HUES6 (cell line): ENCODE measurements around the gene CRKL.
A peak's percentile ranks its signal among the peaks of the same experiment; 100 is the strongest.

Source experiments
- H3K27ac ChIP-seq: 2 replicates; pipeline ENCODE4 v1.7.0; 2013; ENCODE audit warnings: low read depth, mild to moderate bottlenecking, low read length, inconsistent platforms
- H3K27me3 ChIP-seq: 2 replicates; pipeline ENCODE4 v1.6.1; 2013; ENCODE audit warnings: low read length; ENCODE audit not compliant: control insufficient read depth, insufficient read depth
- H3K36me3 ChIP-seq: 2 replicates; pipeline ENCODE4 v1.6.1; 2013; ENCODE audit warnings: low read length; ENCODE audit not compliant: control insufficient read depth, insufficient read depth
- H3K4me1 ChIP-seq: 2 replicates; pipeline ENCODE4 v1.6.1; 2013; ENCODE audit warnings: low read length; ENCODE audit not compliant: control insufficient read depth, insufficient read depth
- H3K4me3 ChIP-seq: 2 replicates; pipeline ENCODE4 v1.5.1; 2013; ENCODE audit warnings: low read depth, low read length
- H3K9ac ChIP-seq: one replicate; pipeline ENCODE4 v1.6.1; 2013; ENCODE audit warnings: mild to moderate bottlenecking, low read length
- H3K9me3 ChIP-seq: 2 replicates; pipeline ENCODE4 v1.6.1; 2013; ENCODE audit warnings: low read depth, low read length; ENCODE audit not compliant: control insufficient read depth, insufficient read depth

The CRKL gene, protein sequence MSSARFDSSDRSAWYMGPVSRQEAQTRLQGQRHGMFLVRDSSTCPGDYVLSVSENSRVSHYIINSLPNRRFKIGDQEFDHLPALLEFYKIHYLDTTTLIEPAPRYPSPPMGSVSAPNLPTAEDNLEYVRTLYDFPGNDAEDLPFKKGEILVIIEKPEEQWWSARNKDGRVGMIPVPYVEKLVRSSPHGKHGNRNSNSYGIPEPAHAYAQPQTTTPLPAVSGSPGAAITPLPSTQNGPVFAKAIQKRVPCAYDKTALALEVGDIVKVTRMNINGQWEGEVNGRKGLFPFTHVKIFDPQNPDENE

GRCh38 chr22:20916916-20917810 is at the start of gene CRKL:
CRKL (plus strand) TSS chr22:20917407; CDS start chr22:20917935, 528 bp downstream.
- H3K36me3 ChIP-seq: no peaks in the 10 kb centered on the region
- H3K9ac ChIP-seq: peak within 1 kb of the TSS; percentile 92
- peaks cover 11% of the 10 kb centered on the region; the same call in 1 of the 2 replicates for H3K4me1 ChIP-seq
- H3K4me3 ChIP-seq: peak within 1 kb of the TSS; percentile 99
- H3K27me3 ChIP-seq: no peaks in the 10 kb centered on the region
- H3K27ac ChIP-seq: peak within 1 kb of the TSS; percentile 93
- no peaks in the 10 kb centered on the region for H3K9me3 ChIP-seq

GRCh38 chr22:20868025-20868962 is 48.9 kb upstream of the CRKL start:
- H3K9me3 ChIP-seq: no peaks in the 10 kb centered on the region
- no peak overlapping the region for H3K27ac ChIP-seq
- peaks cover 3% of the 10 kb centered on the region; the same call in 1 of the 2 replicates for H3K4me1 ChIP-seq
- no peaks in the 10 kb centered on the region for H3K27me3 ChIP-seq
- no peak overlapping the region for H3K9ac ChIP-seq
- H3K4me3 ChIP-seq: no peak overlapping the region
- H3K36me3 ChIP-seq: peaks cover 17% of the 10 kb centered on the region

DNA sequence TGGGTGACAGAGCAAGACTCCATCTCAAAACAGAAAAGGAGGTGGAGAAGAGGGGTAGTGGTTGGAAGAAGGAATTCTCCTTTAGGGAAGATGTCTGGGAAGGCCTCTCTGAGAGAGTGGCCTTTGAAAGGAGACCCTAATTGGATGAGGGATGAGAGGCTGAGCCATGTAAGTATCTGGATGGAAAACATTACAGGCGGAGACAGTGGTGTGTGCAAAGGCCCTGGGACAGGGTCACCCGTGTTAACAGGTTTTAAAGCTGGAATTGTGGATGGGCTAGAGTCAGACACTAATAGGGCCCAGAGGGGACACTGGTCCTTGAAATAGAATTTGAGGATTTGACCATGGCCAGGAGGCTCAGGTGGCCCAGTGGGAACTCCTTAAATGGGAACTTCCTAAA is 48.0 kb upstream of the CRKL start:
- no peak overlapping the region for H3K9ac ChIP-seq
- H3K27ac ChIP-seq: no peak overlapping the region
- H3K4me3 ChIP-seq: no peak overlapping the region
- no peaks in the 10 kb centered on the region for H3K27me3 ChIP-seq
- H3K4me1 ChIP-seq: peaks cover 3% of the 10 kb centered on the region; the same call in 1 of the 2 replicates
- H3K9me3 ChIP-seq: no peaks in the 10 kb centered on the region
- peaks cover 23% of the 10 kb centered on the region for H3K36me3 ChIP-seq

GRCh38 chr22:20873214-20873613 is 44.0 kb upstream of the CRKL start:
- no peaks in the 10 kb centered on the region for H3K9me3 ChIP-seq
- H3K36me3 ChIP-seq: peaks cover 29% of the 10 kb centered on the region
- H3K27me3 ChIP-seq: no peaks in the 10 kb centered on the region
- H3K27ac ChIP-seq: no peak overlapping the region
- no peaks in the 10 kb centered on the region for H3K4me1 ChIP-seq
- no peak overlapping the region for H3K9ac ChIP-seq
- no peak overlapping the region for H3K4me3 ChIP-seq

DNA sequence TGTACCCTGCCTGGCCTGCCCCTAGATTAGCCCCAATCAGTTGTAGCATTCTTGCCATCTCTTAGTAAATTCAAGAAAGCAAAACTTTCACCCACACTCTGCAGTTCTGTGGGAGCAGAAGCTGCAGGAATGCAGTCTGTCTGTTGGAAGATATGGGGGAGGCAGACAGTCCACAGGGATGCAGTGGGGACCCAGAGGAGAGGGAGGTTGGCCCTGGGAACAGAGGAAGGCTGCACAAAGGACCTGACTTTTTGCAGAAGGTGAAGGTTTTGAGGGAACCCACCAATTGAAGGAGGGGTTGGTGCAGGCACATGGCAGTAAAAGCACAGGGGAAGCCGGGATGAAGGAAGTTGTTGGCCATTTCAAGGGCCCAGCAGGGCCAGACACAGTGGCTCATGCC is 41.9 kb upstream of the CRKL start:
- H3K4me3 ChIP-seq: no peak overlapping the region
- H3K27ac ChIP-seq: no peak overlapping the region
- no peaks in the 10 kb centered on the region for H3K27me3 ChIP-seq
- H3K36me3 ChIP-seq: peaks cover 24% of the 10 kb centered on the region
- no peaks in the 10 kb centered on the region for H3K4me1 ChIP-seq
- H3K9me3 ChIP-seq: no peaks in the 10 kb centered on the region
- no peak overlapping the region for H3K9ac ChIP-seq

- H3K9ac ChIP-seq: no peak overlapping the region
- H3K27ac ChIP-seq: no peak overlapping the region
- no peaks in the 10 kb centered on the region for H3K4me1 ChIP-seq
- no peaks in the 10 kb centered on the region for H3K9me3 ChIP-seq
- H3K4me3 ChIP-seq: no peak overlapping the region
- peaks cover 30% of the 10 kb centered on the region for H3K36me3 ChIP-seq
- H3K27me3 ChIP-seq: no peaks in the 10 kb centered on the region
These were observed 39.5 kb upstream of the CRKL start for GRCh38 chr22:20877715-20878114.

GRCh38 chr22:20881231-20881630 is 36.0 kb upstream of the CRKL start:
- Histone ChIP-seq H3K9ac (no peak overlapping the region), H3K27ac (no peak overlapping the region), H3K4me3 (no peak overlapping the region), H3K4me1 (peaks cover 3% of the 10 kb centered on the region), H3K9me3 (no peaks in the 10 kb centered on the region), H3K36me3 (peaks cover 27% of the 10 kb centered on the region), H3K27me3 (no peaks in the 10 kb centered on the region)

- no peak overlapping the region for H3K27ac ChIP-seq
- H3K27me3 ChIP-seq: no peaks in the 10 kb centered on the region
- H3K9me3 ChIP-seq: no peaks in the 10 kb centered on the region
- H3K9ac ChIP-seq: no peak overlapping the region
- H3K4me3 ChIP-seq: no peak overlapping the region
- peaks cover 29% of the 10 kb centered on the region for H3K36me3 ChIP-seq
- peaks cover 3% of the 10 kb centered on the region for H3K4me1 ChIP-seq
These were observed 35.1 kb upstream of the CRKL start for GRCh38 chr22:20881869-20882815.

DNA sequence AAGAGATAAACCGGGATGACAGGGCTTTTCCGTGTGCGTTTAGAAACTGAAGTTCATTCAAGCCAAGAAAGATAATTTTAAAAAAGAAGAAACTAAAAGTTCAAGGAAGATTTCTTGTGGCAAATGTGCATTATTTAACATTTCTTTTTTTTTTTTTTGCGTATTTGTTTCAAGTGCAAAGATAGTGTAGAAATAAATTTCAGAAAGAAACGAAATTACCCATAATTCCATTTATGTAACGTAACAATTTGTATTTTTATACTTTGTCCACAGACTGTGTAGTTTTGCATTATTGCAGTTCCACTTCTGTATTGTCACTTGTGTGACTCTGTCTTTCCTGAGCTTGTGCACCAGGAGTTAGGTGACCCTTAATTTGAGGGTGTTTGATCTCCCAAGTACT is 34.4 kb upstream of the CRKL start:
- no peak overlapping the region for H3K27ac ChIP-seq
- peaks cover 33% of the 10 kb centered on the region for H3K36me3 ChIP-seq
- H3K9me3 ChIP-seq: no peaks in the 10 kb centered on the region
- H3K9ac ChIP-seq: no peak overlapping the region
- no peak overlapping the region for H3K4me3 ChIP-seq
- peaks cover 3% of the 10 kb centered on the region for H3K4me1 ChIP-seq
- H3K27me3 ChIP-seq: no peaks in the 10 kb centered on the region

GRCh38 chr22:20884454-20884853 is 32.8 kb upstream of the CRKL start:
- Histone ChIP-seq H3K27me3 (no peaks in the 10 kb centered on the region), H3K9me3 (no peaks in the 10 kb centered on the region), H3K36me3 (peaks cover 42% of the 10 kb centered on the region), H3K4me1 (peaks cover 3% of the 10 kb centered on the region), H3K4me3 (no peak overlapping the region), H3K9ac (no peak overlapping the region), H3K27ac (no peak overlapping the region)
